HEK293 (cell line): ENCODE measurements around the gene SYPL2.
A peak's percentile ranks its signal among the peaks of the same experiment; 100 is the strongest.

Experiments used
- MYNN ChIP-seq: fragments of 450-650 bp; formaldehyde crosslinking; IDR thresholded peaks from 2 replicates; pipeline ENCODE4 v1.5.1; 2016; ENCODE audit warnings: missing biosample characterization, missing genetic modification characterization, borderline replicate concordance
- ZFHX2 ChIP-seq: fragments of 450-650 bp; formaldehyde crosslinking; conservative IDR thresholded peaks from 2 replicates; pipeline ENCODE4 v1.5.1; 2016; ENCODE audit warnings: missing biosample characterization, missing genetic modification characterization
- ZFP37 ChIP-seq: fragments of 450-650 bp; formaldehyde crosslinking; IDR thresholded peaks from 2 replicates; pipeline ENCODE4 v1.5.1; 2016; ENCODE audit warnings: missing biosample characterization, missing genetic modification characterization
- ZNF24 ChIP-seq: fragments of 450-650 bp; formaldehyde crosslinking; IDR thresholded peaks from 2 replicates; pipeline ENCODE4 v1.5.1; 2016; ENCODE audit warnings: missing biosample characterization, missing genetic modification characterization
- ZNF501 ChIP-seq: fragments of 450-650 bp; formaldehyde crosslinking; IDR thresholded peaks from 2 replicates; pipeline ENCODE4 v1.5.1; 2016; ENCODE audit warnings: missing biosample characterization, missing genetic modification characterization
- ZNF660 ChIP-seq: fragments of 450-650 bp; IDR thresholded peaks from 2 replicates; pipeline ENCODE4 v1.5.1; 2018; ENCODE audit warnings: missing biosample characterization, mild to moderate bottlenecking, missing genetic modification characterization
- ZNF791 ChIP-seq: fragments of 450-650 bp; formaldehyde crosslinking; IDR thresholded peaks from 2 replicates; pipeline ENCODE4 v1.5.1; 2016; ENCODE audit warnings: missing biosample characterization, missing genetic modification characterization
- ZSCAN23 ChIP-seq: fragments of 450-650 bp; formaldehyde crosslinking; IDR thresholded peaks from 2 replicates; pipeline ENCODE4 v1.5.1; 2016; ENCODE audit warnings: missing biosample characterization, missing genetic modification characterization
- ZSCAN30 ChIP-seq: fragments of 450-650 bp; IDR thresholded peaks from 2 replicates; pipeline ENCODE4 v1.5.1; 2018; ENCODE audit warnings: missing biosample characterization, mild to moderate bottlenecking, missing genetic modification characterization, moderate library complexity
- TF ChIP-seq, protein P1 (sequence below): fragments of 450-650 bp; formaldehyde crosslinking; IDR thresholded peaks from 2 replicates; pipeline ENCODE4 v1.5.1; 2016; ENCODE audit warnings: missing biosample characterization, missing genetic modification characterization
- TF ChIP-seq, protein P2 (sequence below): fragments of 450-650 bp; formaldehyde crosslinking; IDR thresholded peaks from 2 replicates; pipeline ENCODE4 v1.5.1; 2016; ENCODE audit warnings: missing biosample characterization, missing genetic modification characterization
- TF ChIP-seq, protein P3 (sequence below): fragments of 450-650 bp; formaldehyde crosslinking; IDR thresholded peaks from 2 replicates; pipeline ENCODE4 v1.5.1; 2016; ENCODE audit warnings: missing biosample characterization, missing genetic modification characterization

DNA sequence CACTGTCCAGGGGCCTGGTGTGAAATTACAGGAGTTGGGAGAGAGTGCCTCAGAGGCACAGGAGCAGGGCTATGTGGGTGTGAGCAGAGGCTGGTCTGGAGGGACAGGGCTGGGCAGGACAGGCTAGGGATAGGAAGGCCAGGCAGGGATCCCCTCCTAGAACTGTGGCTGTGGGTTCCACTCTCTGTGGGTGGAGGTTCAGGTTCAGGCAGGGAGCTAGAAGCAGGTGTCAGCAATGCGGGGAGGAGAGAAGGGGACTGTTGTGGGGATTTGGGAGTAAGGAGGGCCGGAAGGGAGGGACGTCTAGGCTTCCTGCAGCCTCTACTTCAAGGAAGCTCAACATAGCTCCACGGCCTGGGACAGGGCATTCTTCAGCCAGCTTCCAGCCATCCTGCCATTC lies 65.0 kb downstream of the SYPL2 start:
- TF ChIP-seq, protein P1, sequence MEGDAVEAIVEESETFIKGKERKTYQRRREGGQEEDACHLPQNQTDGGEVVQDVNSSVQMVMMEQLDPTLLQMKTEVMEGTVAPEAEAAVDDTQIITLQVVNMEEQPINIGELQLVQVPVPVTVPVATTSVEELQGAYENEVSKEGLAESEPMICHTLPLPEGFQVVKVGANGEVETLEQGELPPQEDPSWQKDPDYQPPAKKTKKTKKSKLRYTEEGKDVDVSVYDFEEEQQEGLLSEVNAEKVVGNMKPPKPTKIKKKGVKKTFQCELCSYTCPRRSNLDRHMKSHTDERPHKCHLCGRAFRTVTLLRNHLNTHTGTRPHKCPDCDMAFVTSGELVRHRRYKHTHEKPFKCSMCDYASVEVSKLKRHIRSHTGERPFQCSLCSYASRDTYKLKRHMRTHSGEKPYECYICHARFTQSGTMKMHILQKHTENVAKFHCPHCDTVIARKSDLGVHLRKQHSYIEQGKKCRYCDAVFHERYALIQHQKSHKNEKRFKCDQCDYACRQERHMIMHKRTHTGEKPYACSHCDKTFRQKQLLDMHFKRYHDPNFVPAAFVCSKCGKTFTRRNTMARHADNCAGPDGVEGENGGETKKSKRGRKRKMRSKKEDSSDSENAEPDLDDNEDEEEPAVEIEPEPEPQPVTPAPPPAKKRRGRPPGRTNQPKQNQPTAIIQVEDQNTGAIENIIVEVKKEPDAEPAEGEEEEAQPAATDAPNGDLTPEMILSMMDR (tag by site-specific recombination) = no peak
- TF ChIP-seq ZSCAN30 (tag by site-specific recombination) (no peak), ZNF660 (tag by site-specific recombination) (no peak), ZFHX2 (peak; percentile 42), ZNF791 (tag by site-specific recombination) (no peak), ZSCAN23 (tag by site-specific recombination) (no peak), MYNN (tag by site-specific recombination) (no peak), ZFP37 (no peak), ZNF24 (tag by site-specific recombination) (no peak), ZNF501 (tag by site-specific recombination) (no peak)
- TF ChIP-seq, protein P2, sequence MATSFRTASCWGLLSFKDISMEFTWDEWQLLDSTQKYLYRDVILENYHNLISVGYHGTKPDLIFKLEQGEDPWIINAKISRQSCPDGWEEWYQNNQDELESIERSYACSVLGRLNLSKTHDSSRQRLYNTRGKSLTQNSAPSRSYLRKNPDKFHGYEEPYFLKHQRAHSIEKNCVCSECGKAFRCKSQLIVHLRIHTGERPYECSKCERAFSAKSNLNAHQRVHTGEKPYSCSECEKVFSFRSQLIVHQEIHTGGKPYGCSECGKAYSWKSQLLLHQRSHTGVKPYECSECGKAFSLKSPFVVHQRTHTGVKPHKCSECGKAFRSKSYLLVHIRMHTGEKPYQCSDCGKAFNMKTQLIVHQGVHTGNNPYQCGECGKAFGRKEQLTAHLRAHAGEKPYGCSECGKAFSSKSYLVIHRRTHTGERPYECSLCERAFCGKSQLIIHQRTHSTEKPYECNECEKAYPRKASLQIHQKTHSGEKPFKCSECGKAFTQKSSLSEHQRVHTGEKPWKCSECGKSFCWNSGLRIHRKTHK = no peak
- TF ChIP-seq, protein P3, sequence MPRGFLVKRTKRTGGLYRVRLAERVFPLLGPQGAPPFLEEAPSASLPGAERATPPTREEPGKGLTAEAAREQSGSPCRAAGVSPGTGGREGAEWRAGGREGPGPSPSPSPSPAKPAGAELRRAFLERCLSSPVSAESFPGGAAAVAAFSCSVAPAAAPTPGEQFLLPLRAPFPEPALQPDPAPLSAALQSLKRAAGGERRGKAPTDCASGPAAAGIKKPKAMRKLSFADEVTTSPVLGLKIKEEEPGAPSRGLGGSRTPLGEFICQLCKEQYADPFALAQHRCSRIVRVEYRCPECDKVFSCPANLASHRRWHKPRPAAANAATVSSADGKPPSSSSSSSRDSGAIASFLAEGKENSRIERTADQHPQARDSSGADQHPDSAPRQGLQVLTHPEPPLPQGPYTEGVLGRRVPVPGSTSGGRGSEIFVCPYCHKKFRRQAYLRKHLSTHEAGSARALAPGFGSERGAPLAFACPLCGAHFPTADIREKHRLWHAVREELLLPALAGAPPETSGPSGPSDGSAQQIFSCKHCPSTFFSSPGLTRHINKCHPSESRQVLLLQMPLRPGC (tag by site-specific recombination) = no peak
